Chondrocyte (in vitro differentiated cells): ENCODE measurements around the gene SPOCD1. TPM values are rescaled to one million over a fixed set of nuclear protein-coding genes. Genes with fewer than 3 reads are reported as not detected.
"Not testable (repeated sequence)": the region's sequence is repeated elsewhere in the genome, so short reads cannot be mapped to it uniquely, and the experiment has no call there.

Experiments
- DNase-seq: peaks from one replicate; pipeline ENCODE4 v3.0.0; 2021; ENCODE audit warnings: mixed read lengths, low spot score
- H3K27ac Mint-ChIP-seq: one replicate; pipeline ENCODE4 v1.8.0; 2021; ENCODE audit warnings: mild to moderate bottlenecking, moderate library complexity, mixed read lengths; ENCODE audit not compliant: unreplicated experiment
- H3K27me3 Mint-ChIP-seq: 2 replicates; pipeline ENCODE4 v1.8.0; 2021; ENCODE audit warnings: low read depth, mixed read lengths
- H3K36me3 Mint-ChIP-seq: 2 replicates; pipeline ENCODE4 v1.8.0; 2021; ENCODE audit warnings: low read depth, mixed read lengths
- H3K4me1 Mint-ChIP-seq: 2 replicates; pipeline ENCODE4 v1.8.0; 2021; ENCODE audit warnings: low read depth, mild to moderate bottlenecking, mixed read lengths
- H3K4me3 Mint-ChIP-seq: one replicate; pipeline ENCODE4 v1.8.0; 2021; ENCODE audit warnings: mild to moderate bottlenecking, moderate library complexity, mixed read lengths; ENCODE audit not compliant: unreplicated experiment
- H3K9me3 Mint-ChIP-seq: 2 replicates; pipeline ENCODE4 v1.8.0; 2021; ENCODE audit warnings: low read depth, mixed read lengths
- total RNA-seq: library from RNA; stranded (reverse); gene quantifications from 3 replicates; pipeline ENCODE4 v1.2.1, GENCODE V29; 2021
- TF ChIP-seq, protein P1 (sequence below): fragments of 200-600 bp; sonication (generic); IDR thresholded peaks from 2 replicates; pipeline ENCODE4 v1.5.0; 2021; ENCODE audit warnings: antibody characterized with exemption, mild to moderate bottlenecking, moderate library complexity

The SPOCD1 gene
- total RNA-seq, 1 donor from 2014 or later = 7.3 TPM

DNA sequence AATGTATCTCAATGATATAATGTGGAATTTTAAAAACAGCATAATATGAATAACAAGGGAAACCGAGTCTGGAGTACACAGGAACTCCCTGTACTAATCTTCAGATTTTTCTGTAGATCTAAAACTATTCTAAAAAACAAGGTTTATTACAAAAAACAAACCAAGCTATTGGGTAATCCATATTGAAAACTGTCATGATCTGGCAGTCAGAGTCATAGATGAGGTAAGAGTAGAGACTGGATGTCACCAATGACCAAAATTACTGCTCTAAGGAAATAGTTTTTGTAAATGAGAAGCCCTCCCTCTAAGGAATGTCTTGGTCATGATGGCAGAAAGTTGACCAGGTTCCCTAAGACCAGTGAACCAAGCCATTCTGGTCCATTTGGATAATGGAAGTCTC is 2.4 kb upstream of the SPOCD1 start:
- no peaks in the 10 kb centered on the region for H3K4me1 Mint-ChIP-seq
- TF ChIP-seq, protein P1, sequence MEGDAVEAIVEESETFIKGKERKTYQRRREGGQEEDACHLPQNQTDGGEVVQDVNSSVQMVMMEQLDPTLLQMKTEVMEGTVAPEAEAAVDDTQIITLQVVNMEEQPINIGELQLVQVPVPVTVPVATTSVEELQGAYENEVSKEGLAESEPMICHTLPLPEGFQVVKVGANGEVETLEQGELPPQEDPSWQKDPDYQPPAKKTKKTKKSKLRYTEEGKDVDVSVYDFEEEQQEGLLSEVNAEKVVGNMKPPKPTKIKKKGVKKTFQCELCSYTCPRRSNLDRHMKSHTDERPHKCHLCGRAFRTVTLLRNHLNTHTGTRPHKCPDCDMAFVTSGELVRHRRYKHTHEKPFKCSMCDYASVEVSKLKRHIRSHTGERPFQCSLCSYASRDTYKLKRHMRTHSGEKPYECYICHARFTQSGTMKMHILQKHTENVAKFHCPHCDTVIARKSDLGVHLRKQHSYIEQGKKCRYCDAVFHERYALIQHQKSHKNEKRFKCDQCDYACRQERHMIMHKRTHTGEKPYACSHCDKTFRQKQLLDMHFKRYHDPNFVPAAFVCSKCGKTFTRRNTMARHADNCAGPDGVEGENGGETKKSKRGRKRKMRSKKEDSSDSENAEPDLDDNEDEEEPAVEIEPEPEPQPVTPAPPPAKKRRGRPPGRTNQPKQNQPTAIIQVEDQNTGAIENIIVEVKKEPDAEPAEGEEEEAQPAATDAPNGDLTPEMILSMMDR = no peak

DNA sequence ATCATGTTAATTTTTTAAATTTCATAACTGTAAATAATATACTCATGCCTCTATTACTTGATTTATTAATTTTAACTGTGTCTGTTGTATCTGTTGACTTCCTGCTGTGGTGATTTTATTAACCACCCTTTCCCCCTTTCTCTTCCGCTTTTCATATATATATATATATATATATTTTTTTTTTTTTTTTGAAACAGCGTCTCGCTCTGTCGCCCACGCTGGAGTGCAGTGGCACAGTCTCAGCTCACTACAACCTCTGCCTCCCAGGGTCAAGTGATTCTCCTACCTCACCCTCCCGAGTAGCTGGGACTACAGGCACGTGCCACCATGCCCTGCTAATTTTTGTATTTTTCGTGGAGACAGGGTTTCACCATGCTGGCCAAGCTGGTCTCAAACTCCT is 1.1 kb upstream of the SPOCD1 start:
- not testable (repeated sequence) for DNase-seq, H3K9me3 Mint-ChIP-seq, H3K36me3 Mint-ChIP-seq, H3K27ac Mint-ChIP-seq, H3K4me1 Mint-ChIP-seq, H3K4me3 Mint-ChIP-seq, H3K27me3 Mint-ChIP-seq

More for the DNA sequence above, 2.4 kb upstream of the SPOCD1 start:
- no peak for DNase-seq
- Mint-ChIP-seq H3K27me3 (no peaks in the 10 kb centered on the region), H3K27ac (no peak overlapping the region), H3K9me3 (no peaks in the 10 kb centered on the region), H3K36me3 (no peaks in the 10 kb centered on the region), H3K4me3 (no peak overlapping the region)

DNA sequence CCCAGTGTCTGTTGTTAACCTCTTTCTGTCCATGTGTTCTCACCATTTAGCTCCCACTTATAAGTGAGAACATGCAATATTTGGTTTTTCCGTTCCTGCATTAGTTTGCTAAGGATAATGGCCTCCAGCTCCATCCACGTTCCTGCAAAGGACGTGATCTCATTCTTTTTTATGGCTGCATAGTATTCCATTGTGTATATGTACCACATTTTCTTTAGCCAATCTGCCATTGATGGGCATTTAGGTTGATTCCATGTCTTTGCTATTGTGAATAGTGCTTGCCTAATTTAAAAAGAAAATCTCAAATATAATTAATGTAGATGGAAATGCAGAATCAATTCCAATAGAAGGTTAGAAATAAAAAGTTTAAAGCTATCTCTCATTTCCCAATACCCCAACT is 679 bp upstream of the SPOCD1 start:
- not testable (repeated sequence) for DNase-seq, H3K27ac Mint-ChIP-seq, H3K27me3 Mint-ChIP-seq, H3K36me3 Mint-ChIP-seq, H3K4me1 Mint-ChIP-seq, H3K9me3 Mint-ChIP-seq, H3K4me3 Mint-ChIP-seq

DNA sequence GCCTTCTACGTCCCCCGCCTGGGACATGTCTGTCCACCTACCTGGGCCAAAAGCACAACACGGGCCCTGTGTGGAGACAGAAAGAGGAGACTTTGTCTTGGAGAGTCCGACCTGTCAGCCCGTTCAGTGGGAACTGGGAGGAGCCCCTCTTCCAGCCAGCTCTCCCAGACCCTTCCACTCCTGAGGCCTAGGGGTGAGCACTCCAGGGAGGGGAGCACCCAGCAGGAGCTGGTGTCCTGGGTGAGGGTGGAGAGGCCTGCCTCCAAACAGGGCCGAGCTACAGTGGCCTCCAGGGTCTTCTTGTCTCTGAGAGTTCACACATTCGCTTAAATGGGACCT is 546 bp downstream of the SPOCD1 start:
- TF ChIP-seq, protein P1 = no peak
- no peak overlapping the region for H3K4me3 Mint-ChIP-seq
- no peak for DNase-seq
- no peaks in the 10 kb centered on the region for H3K4me1 Mint-ChIP-seq
- no peaks in the 10 kb centered on the region for H3K9me3 Mint-ChIP-seq
- H3K27ac Mint-ChIP-seq = no peak overlapping the region
- no peaks in the 10 kb centered on the region for H3K27me3 Mint-ChIP-seq
- H3K36me3 Mint-ChIP-seq = no peaks in the 10 kb centered on the region

DNA sequence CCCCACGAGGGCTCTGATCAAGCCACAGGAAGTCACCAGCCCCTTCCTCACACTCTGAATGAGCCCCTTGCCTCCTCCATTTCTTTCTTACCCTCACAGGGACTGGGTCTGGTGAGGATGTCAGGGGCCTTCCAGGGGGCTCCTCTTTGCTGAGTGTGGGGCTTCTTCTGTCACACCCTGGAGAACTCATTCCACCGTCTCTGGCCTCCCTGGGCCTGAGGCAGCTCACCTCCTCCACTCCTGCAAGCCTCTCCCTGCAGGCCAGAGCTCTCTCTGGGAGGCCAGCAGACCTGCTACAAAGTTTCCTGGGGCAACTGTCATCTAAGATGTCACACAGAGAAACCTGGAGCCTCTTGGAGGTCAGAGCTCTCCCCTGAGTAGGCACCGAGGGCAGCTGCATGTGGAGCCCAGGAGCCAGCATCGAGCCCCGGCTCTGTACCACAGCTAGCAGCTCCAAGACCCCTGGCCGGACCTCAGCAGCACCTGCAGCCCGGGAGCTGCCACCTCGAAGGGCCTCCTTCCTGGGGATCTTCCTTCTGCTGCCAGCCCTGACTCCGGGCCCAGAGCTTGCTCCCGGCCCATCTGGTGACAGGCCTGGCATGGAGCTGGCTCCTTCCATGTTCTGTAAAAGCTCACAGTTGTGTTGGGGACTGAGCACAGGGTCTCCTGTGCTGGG is 1.1 kb downstream of the SPOCD1 start:
- TF ChIP-seq, protein P1 = no peak
- Mint-ChIP-seq H3K27ac (no peak overlapping the region), H3K36me3 (no peaks in the 10 kb centered on the region), H3K4me3 (no peak overlapping the region), H3K4me1 (no peaks in the 10 kb centered on the region), H3K9me3 (no peaks in the 10 kb centered on the region), H3K27me3 (no peaks in the 10 kb centered on the region)
- DNase-seq = no peak

DNA sequence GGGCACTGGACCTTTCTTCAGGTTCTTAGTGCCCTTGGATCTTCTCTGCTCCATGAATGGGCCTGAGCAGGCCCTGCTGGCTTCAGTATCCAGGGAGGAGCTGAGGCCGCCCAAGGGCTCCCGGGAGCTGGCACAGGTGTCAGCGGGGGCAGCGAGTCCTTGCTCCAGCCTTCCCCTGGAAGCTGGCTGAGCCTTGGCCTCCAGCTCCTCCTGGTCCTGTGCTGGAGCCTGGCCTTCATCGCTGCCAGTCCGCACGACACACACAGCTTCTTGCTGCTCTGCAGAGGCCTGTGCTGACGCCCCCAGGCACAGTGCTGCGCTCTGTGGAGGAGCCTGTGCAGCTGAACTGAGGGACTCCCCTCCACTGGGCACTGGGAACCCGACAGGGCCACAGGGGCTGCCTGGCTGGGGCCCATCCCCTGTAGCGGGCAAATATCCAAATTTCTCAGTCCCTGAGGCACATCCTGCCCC is 1.7 kb downstream of the SPOCD1 start:
- H3K4me3 Mint-ChIP-seq = no peak overlapping the region
- no peaks in the 10 kb centered on the region for H3K9me3 Mint-ChIP-seq
- H3K4me1 Mint-ChIP-seq = no peaks in the 10 kb centered on the region
- H3K27me3 Mint-ChIP-seq = no peaks in the 10 kb centered on the region
- TF ChIP-seq, protein P1 = no peak
- no peak overlapping the region for H3K27ac Mint-ChIP-seq
- no peaks in the 10 kb centered on the region for H3K36me3 Mint-ChIP-seq
- DNase-seq = no peak
